Measurements from ENCODE around the gene CALCOCO1. TPM values are rescaled to one million over a fixed set of nuclear protein-coding genes. Genes with fewer than 3 reads are reported as not detected.

Gene CALCOCO1
- total RNA-seq, 4 donors from 2014 or later, result 400 to 469 (median 424) TPM

DNA sequence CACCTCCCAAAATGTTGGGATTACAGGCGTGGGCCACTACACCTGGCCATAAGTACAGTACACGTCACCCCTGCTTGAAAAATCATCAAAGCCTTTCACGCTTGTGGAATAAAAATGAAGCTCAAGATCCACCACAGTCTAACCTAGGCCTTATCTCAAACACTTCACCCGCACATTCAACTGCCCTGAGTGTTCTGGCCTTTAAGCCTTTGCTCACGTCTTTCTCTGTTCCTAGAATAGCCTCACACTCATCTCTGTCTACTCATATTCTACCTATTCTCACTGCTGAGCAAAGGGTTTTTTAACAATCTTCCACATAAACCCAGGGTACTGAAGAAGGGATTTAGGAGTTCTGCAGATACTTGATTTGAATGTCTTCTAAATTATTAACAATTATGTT, 9.9 kb downstream of the CALCOCO1 start:
- Histone ChIP-seq H3K36me3 (peaks cover 0 to 100% of the 10 kb centered on the region in 2 donors), H3K4me3 (no peak overlapping the region), H3K27ac (no peak overlapping the region), H3K9me3 (no peaks in the 10 kb centered on the region), H3K4me1 (no peaks in the 10 kb centered on the region), H3K27me3 (no peaks in the 10 kb centered on the region)
- 63 to 74% methylated on average over 3 to 4 of the region's 5 CpGs for WGBS, 2 donors (ENCODE audit: low coverage in 1 of 2)
- no peak for TF ChIP-seq EP300 (IDR thresholded peaks at IDR 0.05)
- no peak for TF ChIP-seq POLR2A (IDR thresholded peaks at IDR 0.05)
- TF ChIP-seq, protein P1, sequence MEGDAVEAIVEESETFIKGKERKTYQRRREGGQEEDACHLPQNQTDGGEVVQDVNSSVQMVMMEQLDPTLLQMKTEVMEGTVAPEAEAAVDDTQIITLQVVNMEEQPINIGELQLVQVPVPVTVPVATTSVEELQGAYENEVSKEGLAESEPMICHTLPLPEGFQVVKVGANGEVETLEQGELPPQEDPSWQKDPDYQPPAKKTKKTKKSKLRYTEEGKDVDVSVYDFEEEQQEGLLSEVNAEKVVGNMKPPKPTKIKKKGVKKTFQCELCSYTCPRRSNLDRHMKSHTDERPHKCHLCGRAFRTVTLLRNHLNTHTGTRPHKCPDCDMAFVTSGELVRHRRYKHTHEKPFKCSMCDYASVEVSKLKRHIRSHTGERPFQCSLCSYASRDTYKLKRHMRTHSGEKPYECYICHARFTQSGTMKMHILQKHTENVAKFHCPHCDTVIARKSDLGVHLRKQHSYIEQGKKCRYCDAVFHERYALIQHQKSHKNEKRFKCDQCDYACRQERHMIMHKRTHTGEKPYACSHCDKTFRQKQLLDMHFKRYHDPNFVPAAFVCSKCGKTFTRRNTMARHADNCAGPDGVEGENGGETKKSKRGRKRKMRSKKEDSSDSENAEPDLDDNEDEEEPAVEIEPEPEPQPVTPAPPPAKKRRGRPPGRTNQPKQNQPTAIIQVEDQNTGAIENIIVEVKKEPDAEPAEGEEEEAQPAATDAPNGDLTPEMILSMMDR (IDR thresholded peaks at IDR 0.05), result no peak
- ATAC-seq, result no peak

DNA sequence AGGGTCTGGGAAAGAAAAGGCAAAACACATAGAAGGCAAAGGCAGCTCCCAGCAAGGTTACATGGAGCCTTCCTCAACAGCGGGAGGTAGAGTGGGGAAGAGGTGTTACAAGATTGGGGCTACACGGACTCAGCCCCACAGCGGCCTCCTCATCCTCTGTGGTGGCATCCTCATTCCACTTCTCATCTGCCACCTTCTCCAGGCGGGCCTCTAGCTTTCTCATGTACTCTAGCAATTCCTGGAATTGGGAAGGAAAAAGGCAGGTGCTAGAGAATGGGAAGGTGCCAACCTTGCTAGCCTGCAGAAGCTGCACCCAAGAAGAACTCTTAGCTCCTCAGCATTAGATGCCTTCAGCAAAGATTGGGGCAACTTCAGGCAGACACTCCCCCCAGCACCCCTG, 13.2 kb downstream of the CALCOCO1 start:
- Histone ChIP-seq H3K9me3 (no peaks in the 10 kb centered on the region), H3K27ac (no peak overlapping the region), H3K27me3 (no peaks in the 10 kb centered on the region), H3K36me3 (peaks cover 0 to 80% of the 10 kb centered on the region in 2 donors), H3K4me1 (peaks cover 0 to 6% (median 0%) of the 10 kb centered on the region in 3 donors), H3K4me3 (no peak overlapping the region)
- WGBS, 2 donors (ENCODE audit: low coverage in 1 of 2), result 96 to 100% methylated on average over 1 to 4 of the region's 4 CpGs
- no peak for ATAC-seq
- TF ChIP-seq POLR2AphosphoS5 (IDR thresholded peaks at IDR 0.05) (no peak), EP300 (IDR thresholded peaks at IDR 0.05) (no peak), POLR2A (IDR thresholded peaks at IDR 0.05) (no peak)
- TF ChIP-seq, protein P1 (IDR thresholded peaks at IDR 0.05), result no peak

DNA sequence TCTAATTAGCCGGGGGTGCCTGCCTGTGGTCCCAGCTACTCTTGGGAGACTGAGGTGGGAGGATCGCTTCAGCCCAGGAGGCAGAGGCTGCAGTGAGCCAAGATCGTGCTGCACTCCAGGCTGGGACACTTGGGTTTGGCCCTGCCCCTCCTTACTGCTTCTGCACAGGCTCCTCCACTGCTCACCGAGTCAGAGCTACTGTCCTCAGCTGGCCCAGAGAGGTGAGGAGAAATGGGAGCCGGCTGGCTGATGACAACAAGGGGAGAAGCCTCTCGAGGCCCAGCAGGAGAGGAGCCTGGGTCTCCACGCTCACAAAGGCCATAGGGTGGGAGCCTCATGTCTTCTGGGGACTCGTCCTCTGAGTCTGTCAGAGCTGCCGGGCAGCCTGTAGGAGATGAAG, 13.7 kb downstream of the CALCOCO1 start:
- H3K27ac ChIP-seq, result no peak overlapping the region
- ATAC-seq, result no peak
- H3K36me3 ChIP-seq, result peaks cover 0 to 75% of the 10 kb centered on the region in 2 donors
- TF ChIP-seq EP300 (IDR thresholded peaks at IDR 0.05), result no peak
- TF ChIP-seq, protein P1 (IDR thresholded peaks at IDR 0.05), result no peak
- TF ChIP-seq POLR2A (IDR thresholded peaks at IDR 0.05), result no peak
- TF ChIP-seq POLR2AphosphoS5 (IDR thresholded peaks at IDR 0.05), result no peak
- H3K4me3 ChIP-seq, result no peak overlapping the region
- 55 to 85% methylated on average over 2 to 4 of the region's 9 CpGs for WGBS, 2 donors (ENCODE audit: low coverage in 1 of 2)
- H3K27me3 ChIP-seq, result no peaks in the 10 kb centered on the region
- H3K4me1 ChIP-seq, result peaks cover 0 to 6% (median 0%) of the 10 kb centered on the region in 3 donors
- no peaks in the 10 kb centered on the region for H3K9me3 ChIP-seq

DNA sequence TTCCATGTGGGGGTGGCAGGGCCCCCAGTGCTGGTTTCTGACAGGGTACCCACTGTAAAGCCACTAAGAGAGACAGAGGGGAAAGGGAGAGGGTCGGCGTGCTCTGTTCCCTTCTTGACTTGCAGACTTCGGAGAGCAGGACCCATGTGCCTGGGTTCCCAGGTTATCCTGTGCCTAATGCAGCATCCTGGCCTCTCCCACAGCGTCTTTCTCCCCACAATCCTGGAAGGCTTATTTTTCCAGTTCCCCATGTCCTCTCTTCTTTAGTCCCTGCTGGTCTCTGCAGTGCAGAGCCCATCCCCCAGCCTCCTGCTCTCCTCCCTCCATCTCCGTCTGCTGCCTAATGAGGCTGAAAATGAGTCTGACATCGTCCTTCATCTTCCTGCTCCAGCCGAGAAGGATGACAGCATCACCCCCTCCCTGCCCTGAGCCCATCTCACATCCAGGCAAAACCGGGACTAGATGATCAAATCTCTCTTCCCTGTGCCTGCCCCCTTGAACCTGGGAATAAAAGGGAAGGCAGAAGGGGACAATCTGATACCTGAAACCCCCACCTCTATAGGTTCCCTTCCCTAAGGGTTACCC, 15.1 kb downstream of the CALCOCO1 start:
- Histone ChIP-seq H3K27me3 (no peaks in the 10 kb centered on the region), H3K9me3 (no peaks in the 10 kb centered on the region), H3K27ac (no peak overlapping the region), H3K36me3 (peaks cover 0 to 61% of the 10 kb centered on the region in 2 donors), H3K4me1 (peaks cover 0 to 6% (median 0%) of the 10 kb centered on the region in 3 donors), H3K4me3 (no peak overlapping the region)
- no peak for ATAC-seq
- WGBS, 2 donors (ENCODE audit: low coverage in 1 of 2), result 60% methylated on average over 5 to 6 of the region's 8 CpGs
- no peak for TF ChIP-seq POLR2A (IDR thresholded peaks at IDR 0.05)
- TF ChIP-seq, protein P1 (IDR thresholded peaks at IDR 0.05), result no peak
- no peak for TF ChIP-seq EP300 (IDR thresholded peaks at IDR 0.05)
- no peak for TF ChIP-seq POLR2AphosphoS5 (IDR thresholded peaks at IDR 0.05)

DNA sequence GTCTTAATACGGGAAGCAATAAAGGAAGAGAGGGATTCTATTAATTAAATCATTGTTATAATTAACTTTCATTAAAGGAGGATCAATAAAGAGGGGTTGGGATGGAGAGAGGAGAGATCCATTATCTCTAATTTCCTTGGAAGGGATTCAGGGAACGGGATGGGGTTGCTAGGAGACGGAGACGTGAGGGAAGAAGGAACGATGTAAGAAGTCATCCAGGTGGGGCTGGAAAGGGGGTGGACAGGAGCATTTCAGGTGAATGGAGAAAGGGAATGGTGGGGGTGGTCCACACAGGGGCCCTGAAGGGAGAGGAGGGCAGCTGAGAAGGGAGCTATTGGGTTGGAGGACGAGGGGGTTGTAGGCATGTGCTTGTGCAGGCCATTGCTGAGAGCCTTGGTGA, 17.2 kb downstream of the CALCOCO1 start:
- H3K4me1 ChIP-seq, result peaks cover 0 to 6% (median 0%) of the 10 kb centered on the region in 3 donors
- WGBS, 2 donors (ENCODE audit: low coverage in 1 of 2), result 30 to 38% methylated on average over 5 to 6 of the region's 6 CpGs
- TF ChIP-seq, protein P1 (IDR thresholded peaks at IDR 0.05), result no peak
- TF ChIP-seq EP300 (IDR thresholded peaks at IDR 0.05), result no peak
- no peak for TF ChIP-seq POLR2A (IDR thresholded peaks at IDR 0.05)
- no peak for TF ChIP-seq POLR2AphosphoS5 (IDR thresholded peaks at IDR 0.05)
- ATAC-seq, result no peak
- peaks cover 12% of the 10 kb centered on the region for H3K27me3 ChIP-seq
- H3K36me3 ChIP-seq, result peaks cover 0 to 40% of the 10 kb centered on the region in 2 donors
- no peak overlapping the region for H3K27ac ChIP-seq
- H3K9me3 ChIP-seq, result no peaks in the 10 kb centered on the region
- H3K4me3 ChIP-seq, result no peak overlapping the region
